A673 (cell line): Measurements from ENCODE around the gene UPK1B.

Source experiments
- CTCF ChIP-seq: fragments of 300-800, 200-600 bp; sonication (generic); conservative IDR thresholded peaks from 2 replicates; pipeline ENCODE4 v1.5.1; 2017; ENCODE audit warnings: low read depth, mild to moderate bottlenecking, antibody characterized with exemption, low read length, moderate library complexity, mixed read lengths
- EZH2 ChIP-seq: fragments of 200-600 bp; sonication (generic); IDR thresholded peaks from 2 replicates; pipeline ENCODE4 v1.6.1; 2017; ENCODE audit warnings: borderline replicate concordance, low read depth, mild to moderate bottlenecking, mixed read lengths, antibody characterized with exemption, low read length; ENCODE audit not compliant: poor library complexity, severe bottlenecking

- TF ChIP-seq CTCF (no peak), EZH2 (no peak)
Measured at GRCh38 chr3:119149484-119149883, 23.9 kb upstream of the UPK1B start.
